ENCODE measurements around the gene PRR5.

DNA sequence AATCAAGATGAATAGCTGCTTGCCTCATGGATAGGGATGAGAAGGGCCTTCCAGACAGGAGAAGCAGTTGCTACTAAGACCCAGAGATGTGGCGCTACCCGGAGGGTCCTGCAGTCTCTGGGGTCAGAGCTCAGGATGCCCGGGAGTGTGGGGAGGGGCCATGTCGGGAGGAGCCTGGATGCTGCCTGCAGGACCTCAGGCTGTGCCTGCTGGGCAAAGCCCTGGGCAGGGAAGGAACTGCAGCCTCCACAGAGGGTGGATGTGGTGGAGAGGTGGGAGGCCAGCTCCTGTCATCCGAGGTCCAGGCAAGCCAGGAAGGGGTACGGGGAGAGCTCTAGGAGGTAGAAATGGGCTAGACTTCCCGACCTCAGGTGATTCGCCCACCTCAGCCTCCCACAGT lies 11.0 kb downstream of the PRR5 start:
- TF ChIP-seq, protein P1, sequence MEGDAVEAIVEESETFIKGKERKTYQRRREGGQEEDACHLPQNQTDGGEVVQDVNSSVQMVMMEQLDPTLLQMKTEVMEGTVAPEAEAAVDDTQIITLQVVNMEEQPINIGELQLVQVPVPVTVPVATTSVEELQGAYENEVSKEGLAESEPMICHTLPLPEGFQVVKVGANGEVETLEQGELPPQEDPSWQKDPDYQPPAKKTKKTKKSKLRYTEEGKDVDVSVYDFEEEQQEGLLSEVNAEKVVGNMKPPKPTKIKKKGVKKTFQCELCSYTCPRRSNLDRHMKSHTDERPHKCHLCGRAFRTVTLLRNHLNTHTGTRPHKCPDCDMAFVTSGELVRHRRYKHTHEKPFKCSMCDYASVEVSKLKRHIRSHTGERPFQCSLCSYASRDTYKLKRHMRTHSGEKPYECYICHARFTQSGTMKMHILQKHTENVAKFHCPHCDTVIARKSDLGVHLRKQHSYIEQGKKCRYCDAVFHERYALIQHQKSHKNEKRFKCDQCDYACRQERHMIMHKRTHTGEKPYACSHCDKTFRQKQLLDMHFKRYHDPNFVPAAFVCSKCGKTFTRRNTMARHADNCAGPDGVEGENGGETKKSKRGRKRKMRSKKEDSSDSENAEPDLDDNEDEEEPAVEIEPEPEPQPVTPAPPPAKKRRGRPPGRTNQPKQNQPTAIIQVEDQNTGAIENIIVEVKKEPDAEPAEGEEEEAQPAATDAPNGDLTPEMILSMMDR (conservative IDR thresholded peaks at IDR 0.05; ENCODE audit: low read depth in 2 of 2) = no peak
- no peak for TF ChIP-seq EZH2phosphoT487 (IDR thresholded peaks at IDR 0.05; ENCODE audit: unreplicated experiment)
- no peak for TF ChIP-seq EZH2 (IDR thresholded peaks at IDR 0.05; ENCODE audit: low read depth, unreplicated experiment)

All from GM23338 (cell line).